GM21529 (cell line): ENCODE measurements around the gene B4GALNT3.

Source experiments
- ATAC-seq: cut with Tn5 transposase; IDR thresholded peaks from one replicate; pipeline ENCODE4 v1.9.1; 2021; ENCODE audit not compliant: unreplicated experiment

The B4GALNT3 gene

GRCh38 chr12:507391-507796 lies 47.7 kb downstream of the B4GALNT3 start:
- no peak for ATAC-seq

- ATAC-seq: no peak
These were observed 48.4 kb downstream of the B4GALNT3 start for GRCh38 chr12:508145-508544.

- no peak for ATAC-seq
These were observed 49.1 kb downstream of the B4GALNT3 start for GRCh38 chr12:508795-509194.

- ATAC-seq: no peak
These were observed 49.8 kb downstream of the B4GALNT3 start for GRCh38 chr12:509500-509899.

GRCh38 chr12:510071-510825 lies 50.5 kb downstream of the B4GALNT3 start:
- no peak for ATAC-seq

- no peak for ATAC-seq
These were observed 53.2 kb downstream of the B4GALNT3 start for GRCh38 chr12:512933-513332.

- no peak for ATAC-seq
These were observed 53.7 kb downstream of the B4GALNT3 start for GRCh38 chr12:513446-513845.

GRCh38 chr12:517538-517937 lies 57.8 kb downstream of the B4GALNT3 start:
- ATAC-seq: no peak

GRCh38 chr12:520119-520518 lies 60.4 kb downstream of the B4GALNT3 start:
- no peak for ATAC-seq

GRCh38 chr12:522692-523378 lies 63.1 kb downstream of the B4GALNT3 start:
- ATAC-seq: no peak

- no peak for ATAC-seq
These were observed 64.6 kb downstream of the B4GALNT3 start for GRCh38 chr12:524167-524951.

- ATAC-seq: no peak
These were observed 66.3 kb downstream of the B4GALNT3 start for GRCh38 chr12:526089-526488.

- ATAC-seq: no peak
These were observed 67.5 kb downstream of the B4GALNT3 start for GRCh38 chr12:527241-527640.

- no peak for ATAC-seq
These were observed 68.0 kb downstream of the B4GALNT3 start for GRCh38 chr12:527729-528128.

GRCh38 chr12:530308-530707 lies 70.6 kb downstream of the B4GALNT3 start:
- ATAC-seq: no peak

- no peak for ATAC-seq
These were observed 71.1 kb downstream of the B4GALNT3 start for GRCh38 chr12:530821-531220.

- no peak for ATAC-seq
These were observed 72.3 kb downstream of the B4GALNT3 start for GRCh38 chr12:531951-532585.

GRCh38 chr12:532908-533565 lies 73.3 kb downstream of the B4GALNT3 start:
- ATAC-seq: no peak

- no peak for ATAC-seq
These were observed 74.0 kb downstream of the B4GALNT3 start for GRCh38 chr12:533718-534117.

- no peak for ATAC-seq
These were observed 74.5 kb downstream of the B4GALNT3 start for GRCh38 chr12:534216-534615.

GRCh38 chr12:535396-535795 lies 75.7 kb downstream of the B4GALNT3 start:
- ATAC-seq: no peak
